GM21723 (cell line): ENCODE results near the gene SCARF2.
"Not testable (repeated sequence)": the region's sequence is repeated elsewhere in the genome, so short reads cannot be mapped to it uniquely, and the experiment has no call there.

Experiments
- ATAC-seq: cut with Tn5 transposase; IDR thresholded peaks from one replicate; pipeline ENCODE4 v1.9.1; 2021; ENCODE audit warnings: mild to moderate bottlenecking, moderate library complexity; ENCODE audit not compliant: unreplicated experiment

SCARF2 gene

DNA sequence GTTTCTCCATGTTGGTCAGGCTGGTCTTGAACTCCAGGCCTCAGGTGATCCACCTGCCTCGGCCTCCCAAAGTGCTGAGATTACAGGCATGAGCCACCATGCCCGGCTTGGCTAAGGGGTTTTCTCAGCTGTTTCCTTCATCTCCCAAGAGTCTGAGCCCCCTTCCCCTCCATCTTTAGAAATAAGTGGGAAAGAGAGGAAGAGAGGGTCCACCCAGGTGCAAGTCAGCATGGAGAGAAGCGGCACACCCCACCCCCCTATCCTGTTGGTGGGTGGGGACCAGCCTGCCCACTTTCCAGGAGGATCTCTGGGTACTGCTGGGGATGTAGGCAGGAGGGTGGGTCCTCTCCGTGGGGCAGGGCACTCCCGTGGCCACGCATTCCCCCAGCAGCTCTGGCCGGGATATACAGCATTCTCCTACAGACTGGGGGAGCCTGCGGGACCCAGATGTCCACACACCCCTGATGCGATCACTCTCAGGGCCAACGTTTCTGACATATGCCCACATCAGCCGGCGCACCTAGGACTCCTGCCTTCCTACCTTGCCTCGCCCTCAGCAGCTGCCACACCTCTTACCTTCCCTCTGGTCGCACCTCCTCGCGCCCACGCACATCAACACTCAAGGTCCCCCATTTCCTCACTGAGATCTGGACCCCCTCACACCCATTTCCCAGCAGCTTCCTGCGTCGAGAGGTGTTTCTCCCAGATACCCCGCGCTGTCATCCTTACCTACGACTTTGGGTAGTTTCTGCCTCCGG lies 8.9 kb downstream of the SCARF2 start:
- ATAC-seq = no peak

DNA sequence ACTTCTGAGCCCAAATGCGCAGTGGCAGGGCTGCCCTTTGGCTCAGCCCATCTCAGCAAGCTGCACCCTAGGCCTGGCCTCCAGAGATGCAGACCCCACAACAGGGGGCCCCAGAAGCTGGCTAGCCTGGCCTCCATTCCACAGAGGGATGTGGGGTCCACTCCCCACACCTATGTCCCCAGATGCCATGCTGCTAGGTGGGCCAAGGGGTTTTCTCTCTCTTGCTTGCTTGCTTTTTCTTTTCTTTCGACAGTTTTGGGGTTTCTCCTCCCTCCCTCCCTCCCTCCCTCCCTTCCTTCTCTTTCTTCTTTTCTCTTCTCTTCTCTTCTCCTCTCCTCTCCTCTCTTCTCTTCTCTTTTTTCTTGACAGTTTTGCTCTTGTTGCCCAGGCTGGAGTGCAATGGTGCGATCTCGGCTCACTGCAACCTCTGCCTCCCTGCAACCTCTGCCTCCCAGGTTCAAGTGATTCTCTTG lies 9.6 kb downstream of the SCARF2 start:
- ATAC-seq = no peak

DNA sequence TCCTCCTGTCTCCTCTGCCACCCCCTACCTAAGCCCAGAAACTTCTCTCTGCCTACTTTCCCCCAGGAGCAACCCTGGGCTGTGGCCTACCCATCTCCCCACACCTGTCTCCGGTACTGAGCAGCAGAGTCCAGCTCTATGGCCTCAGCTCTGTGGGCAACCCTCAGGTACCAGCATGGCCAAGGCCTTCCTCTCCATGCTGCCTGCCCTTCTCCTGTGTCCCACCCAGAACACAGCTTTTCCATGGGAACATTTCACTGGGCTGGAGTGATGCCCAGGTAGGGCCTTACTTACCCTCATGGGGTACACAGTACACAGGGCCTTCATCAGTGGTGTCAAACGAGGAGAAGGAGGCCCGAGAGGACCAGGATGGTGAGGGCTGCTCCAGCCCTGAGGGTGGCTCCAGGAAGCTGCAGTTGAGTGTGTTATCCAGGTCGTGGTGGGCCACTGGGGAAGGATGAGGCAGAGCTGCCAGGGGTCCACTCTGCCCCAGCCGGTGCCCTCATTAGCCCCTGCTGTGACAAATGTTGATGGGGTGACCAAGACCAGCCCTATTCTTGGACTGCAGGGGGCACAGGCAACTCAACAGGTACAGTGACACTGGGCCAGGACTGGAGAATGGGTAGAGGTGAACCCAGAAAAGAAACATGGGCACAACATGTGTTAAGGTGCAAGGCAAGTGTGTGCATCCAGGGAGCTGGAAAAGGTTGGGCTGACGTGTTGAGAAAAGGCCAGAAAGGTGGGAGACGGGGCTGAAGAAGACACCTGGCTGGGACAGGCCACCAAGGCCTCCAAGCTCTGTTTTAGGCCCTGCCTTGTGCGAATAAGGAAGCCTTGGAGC lies 10.3 kb downstream of the SCARF2 start:
- ATAC-seq = no peak

DNA sequence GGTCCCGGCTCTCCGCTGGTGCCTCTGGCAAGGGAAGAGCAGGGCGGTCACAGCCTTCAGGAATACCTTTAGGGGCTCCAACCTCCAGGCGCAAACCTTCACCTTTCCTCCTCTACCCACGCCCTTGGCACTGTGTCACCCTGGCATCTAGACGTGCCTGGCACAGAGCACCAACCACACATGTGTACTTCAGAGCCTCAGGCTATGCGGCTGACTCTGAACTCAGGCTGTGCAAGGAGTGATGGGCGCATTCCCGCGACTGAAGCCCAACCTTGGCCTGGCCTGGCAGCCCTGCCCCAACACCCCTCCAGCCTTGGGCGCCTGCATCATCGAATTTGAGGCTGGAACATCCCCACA lies 11.4 kb downstream of the SCARF2 start:
- no peak for ATAC-seq

DNA sequence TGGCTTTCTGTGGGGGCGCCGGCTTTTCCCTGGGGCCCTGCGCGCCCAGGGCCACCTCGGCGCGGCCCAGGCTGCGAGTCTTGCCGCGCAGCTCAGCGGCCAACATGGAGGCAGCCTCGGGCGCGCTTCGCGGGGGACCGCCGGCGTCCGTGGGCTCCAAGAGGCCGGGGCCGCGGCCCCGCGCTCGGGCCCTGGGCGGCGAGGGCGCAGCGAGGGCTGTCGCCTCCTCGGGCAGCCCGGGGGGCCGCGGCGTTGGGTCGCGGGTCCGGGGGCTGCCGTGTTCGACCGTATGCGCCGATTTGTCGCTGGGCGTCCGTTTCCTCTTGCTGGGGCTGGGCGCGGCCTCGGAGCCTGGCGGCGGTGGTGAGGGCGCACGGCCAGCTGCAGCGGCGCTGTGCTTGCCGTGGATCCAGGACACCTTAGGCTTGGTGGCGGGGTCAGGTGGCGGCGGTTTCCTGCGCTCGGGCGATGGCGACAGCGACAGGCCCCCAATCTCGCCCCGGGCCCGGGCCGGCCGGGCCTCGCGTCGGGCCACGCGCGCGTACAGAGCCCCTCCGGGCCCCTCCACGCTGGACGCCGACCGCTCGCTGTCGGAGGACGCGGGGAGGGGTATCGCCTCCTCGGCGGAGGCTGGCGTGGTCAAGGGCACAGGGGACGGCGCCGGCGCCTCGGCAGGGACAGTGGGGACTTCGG lies 11.9 kb downstream of the SCARF2 start:
- no peak for ATAC-seq

DNA sequence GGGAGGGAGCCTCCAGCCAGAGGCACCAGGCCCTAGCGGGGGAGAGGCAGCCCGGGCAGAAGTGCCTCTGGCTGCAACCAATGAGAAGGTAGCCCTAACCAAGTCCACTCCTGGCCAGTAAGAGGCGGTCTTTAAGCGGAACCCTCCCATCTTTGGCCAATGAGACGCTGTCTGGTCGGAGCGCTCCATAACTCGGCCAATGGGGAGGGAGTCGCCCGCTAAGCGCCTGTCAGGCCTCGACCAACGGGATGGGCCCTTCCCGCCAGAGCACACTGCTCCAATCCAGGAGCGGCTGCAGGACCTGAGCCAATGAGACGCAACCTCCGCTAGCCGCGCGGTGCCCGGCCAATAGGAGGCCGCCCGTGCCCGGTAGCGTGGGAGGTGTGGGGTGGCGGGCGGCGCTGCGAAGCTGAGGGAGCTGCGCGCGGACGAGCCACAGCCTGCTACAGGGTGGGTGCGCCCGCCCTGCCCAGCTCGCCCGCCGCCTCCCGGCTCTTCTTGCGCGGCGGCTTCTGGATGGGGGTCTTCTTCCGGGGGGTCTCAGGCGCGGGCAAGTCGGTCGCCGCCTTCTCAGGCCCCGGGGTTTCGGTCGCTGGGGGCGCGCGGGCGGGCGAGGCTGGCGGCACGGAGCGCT lies 12.6 kb downstream of the SCARF2 start:
- ATAC-seq = no peak

DNA sequence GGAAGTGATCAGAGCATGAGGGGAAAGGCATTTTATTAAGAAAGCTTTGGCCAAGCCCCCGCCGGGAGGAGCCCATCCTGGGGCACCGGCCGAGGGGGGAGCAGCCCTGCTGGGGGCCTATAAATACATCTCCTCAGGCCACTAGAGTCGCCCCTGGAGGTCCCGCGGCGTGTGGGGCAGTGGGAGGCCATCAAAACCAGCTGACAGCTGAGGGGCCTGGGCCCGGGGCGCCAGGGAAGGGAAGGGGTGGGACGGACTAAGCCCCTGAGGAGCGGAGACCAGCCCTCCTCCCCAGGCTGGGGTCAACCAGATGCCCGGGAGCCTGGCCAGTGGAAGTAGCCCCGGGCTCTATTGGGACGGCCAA lies 13.1 kb downstream of the SCARF2 start:
- no peak for ATAC-seq

DNA sequence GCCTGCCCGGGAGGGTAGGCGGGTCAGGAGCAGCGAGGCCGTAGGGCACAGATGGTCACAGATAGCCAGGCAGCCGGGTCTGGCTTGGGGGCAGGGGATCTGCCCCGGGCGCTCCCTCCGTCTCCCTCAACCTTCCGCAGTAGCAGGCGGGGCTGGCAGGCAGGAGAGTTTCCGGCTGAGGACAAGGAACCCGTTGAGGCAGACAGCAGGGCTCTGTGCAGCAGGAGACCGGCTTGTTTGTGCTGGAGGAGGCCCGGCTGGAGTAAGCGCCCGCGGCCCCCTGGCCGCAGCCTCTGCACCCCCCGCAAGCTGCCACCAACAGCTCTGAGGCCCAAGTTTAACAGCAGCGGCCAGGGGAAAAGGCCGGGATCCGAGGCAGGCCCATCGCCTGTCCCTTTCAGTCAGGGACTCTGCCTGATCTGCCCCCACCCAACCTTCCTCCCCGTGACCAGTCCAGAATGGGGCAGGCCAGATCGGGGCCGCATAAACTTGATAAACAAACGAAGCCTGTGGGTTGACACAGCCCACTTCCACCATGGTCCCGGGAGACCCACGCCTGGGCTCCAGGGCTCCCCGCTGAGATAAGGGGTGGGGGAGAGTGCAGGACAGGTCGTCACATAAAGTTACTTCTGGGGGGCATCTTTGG lies 13.6 kb downstream of the SCARF2 start:
- ATAC-seq = no peak

DNA sequence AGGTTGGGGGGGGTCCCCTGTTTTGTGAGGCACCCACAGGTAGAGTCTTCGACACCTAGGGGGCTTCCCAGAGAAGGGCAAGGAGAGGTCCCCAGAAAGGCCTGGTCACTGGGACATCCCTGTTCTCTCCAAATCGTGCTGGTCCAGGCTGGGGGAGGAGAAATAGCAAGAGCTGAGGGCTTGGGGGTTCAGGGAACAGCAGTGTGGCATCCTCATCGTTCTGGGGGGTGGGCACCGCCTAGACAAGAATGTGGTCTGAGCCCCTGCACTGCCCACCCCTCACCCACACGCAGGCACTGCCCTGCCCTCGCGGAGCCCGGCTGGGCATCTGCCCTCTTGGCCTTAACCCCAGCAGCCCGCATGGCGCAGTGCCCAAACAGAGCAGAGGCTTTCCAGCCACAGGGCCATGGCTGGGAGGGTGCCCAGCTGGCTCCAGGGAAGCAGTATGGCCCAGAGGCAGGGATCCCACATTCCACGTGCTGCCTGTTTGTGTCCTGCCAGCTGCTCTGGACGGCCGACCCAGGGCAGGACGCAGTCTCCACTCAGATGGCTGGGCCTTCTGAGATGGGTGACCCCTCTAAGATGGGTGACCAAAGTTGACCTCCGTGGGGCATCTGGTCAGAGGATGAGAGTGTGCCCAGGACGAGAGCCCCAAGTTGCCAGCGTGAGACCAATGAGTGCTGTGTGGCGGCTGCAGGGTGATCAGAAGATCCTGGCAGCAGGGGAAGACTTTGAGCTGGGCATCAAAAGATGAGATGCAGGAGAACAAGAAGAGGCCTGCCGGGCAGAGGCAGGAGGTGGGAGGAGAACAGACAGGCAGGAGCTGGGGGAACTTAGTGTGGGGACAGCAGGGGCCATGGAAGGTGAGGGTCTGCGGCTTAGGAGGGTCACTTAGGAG lies 14.4 kb downstream of the SCARF2 start:
- no peak for ATAC-seq

DNA sequence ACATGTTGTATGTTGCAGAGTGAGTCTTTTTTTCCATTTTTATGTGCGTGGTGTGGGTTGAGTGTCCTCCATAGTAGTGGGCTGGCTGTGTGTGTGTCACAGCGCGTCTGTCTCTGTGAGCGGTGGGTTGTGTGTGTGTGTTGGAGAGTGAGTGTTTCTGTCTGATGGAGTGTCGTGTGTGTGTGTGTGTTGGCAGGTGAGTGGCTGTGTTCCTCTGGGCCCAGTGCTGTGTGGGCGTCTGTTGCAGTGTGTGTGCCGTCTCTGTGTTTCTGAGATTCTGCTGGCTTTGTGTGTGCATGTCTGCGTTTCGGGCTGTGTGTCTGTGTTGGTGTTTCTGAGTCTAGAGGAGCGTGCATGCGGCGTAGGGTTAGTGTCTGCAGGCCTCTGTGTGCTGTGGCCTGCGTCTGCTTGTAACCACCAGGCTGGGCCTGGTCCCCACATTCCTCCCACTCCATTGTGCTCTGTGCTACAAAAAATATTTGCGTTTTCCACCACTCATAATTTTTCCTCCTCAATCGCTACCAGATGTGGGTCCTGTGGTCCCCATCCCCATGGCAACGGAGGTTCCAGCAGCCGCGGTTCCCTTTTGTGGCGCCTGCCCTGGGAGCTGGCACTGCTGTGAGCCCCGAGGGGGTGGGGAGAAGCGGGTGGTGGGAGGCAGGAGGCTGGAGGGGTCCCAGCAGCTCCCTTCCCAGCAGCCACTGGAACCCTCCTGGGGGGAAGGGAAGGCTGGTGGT lies 15.2 kb downstream of the SCARF2 start:
- no peak for ATAC-seq

DNA sequence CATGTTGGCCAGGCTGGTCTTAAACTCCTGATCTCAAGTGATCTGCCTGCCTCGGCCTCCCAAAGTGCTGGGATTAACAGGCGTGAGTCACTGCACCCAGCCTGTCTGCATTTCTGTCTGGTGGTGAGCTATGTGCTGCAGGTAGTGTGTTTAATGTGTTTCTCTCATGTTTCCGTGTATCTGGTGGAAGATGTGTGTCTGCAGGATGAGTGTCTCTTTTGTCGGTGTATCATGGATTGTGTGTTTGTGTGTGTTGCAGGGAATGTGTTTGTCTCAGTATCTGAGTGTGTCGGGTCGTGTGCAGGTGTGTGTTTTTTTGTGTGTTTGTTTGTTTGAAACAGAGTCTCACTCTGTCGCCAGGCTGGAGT lies 16.1 kb downstream of the SCARF2 start:
- no peak for ATAC-seq

DNA sequence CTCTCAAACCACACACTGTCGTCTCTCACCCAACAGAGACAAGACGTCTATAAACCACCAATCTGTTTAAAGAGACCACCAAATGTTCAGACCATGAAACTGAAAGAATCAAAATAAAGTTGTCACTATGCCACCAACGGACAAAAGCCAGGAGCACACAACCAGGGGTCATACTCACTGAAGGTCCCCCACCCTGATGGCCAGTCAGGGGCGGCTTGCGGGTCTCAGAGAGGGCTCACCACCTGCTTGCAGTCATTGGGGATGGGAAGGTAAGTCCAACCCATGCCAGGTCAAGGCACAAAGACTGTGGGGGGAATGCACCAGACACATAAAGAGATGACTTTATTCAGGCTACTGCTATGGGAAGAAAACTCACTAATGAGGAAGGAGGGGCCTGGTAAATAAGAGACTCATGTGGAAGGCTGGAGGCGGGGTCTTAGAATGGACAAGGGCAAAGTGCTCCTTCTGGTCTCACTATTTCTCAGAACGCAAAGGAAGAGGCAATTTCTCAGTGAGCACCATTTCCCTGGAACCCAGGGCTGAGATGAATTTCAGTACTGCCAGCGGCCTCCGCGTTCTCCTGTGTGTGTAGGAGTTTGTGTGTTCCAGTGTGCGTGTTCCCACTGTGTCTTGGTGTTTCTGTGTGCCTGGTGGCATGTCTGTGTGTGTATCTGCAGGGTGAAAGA lies 17.3 kb downstream of the SCARF2 start:
- ATAC-seq = no peak

DNA sequence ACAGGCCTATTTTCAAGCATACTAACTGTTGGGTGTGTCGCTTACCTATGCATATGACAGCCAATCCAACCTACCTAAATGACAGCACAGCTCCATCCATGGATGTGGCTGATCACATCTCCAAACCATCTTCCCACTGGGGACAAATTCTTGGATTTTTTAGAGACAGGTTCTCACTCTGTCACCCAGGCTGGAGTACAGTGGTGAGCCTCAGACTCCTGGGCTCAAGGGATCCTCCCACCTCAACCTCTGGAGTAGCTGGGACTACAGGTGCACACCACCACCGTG lies 18.0 kb downstream of the SCARF2 start:
- no peak for ATAC-seq

DNA sequence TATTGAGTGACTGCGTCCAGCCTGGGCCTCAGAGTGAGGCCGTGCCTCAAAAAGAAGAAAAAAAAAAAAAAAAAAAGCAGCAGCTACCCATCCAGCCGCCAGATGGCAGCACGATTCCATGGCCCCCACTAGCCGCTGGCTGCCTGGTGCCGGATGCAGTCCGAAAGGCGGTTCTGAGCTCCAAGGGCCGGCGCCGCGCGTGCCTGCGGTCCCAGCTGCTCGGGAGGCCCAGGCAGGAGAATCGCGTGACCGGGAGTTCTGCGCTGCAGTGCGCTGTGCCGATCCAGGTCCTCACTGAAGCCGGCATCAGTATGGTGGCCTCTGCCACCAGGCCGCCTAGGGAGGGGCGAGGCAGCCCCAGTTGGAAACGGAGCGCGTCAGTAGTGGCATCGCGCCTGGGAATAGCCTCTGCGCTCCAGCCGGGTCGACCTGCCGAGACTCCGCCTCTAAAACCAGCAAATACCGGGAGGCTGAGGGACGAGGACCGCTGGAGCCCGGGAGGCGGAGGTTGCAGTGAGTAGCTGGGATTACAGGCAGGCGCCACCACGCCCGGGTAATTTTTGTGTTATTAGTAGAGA lies 19.3 kb downstream of the SCARF2 start:
- no peak for ATAC-seq

DNA sequence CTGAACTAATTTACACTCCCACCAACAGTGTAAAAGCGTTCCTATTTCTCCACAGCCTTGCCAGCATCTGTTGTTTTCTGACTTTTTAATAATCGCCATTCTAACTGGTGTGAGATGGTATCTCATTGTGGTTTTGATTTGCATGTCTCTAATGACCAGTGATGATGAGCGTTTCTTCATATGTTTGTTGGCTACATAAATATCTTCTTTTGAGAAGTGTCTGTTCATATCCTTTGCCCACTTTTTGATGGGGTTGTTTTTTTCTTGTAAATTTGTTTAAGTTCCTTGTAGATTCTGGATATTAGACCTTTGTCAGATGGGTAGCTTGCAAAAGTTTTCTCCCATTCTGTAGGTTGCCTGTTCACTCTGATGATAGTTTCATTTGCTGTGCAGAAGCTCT lies 21.9 kb downstream of the SCARF2 start:
- not testable (repeated sequence) for ATAC-seq

DNA sequence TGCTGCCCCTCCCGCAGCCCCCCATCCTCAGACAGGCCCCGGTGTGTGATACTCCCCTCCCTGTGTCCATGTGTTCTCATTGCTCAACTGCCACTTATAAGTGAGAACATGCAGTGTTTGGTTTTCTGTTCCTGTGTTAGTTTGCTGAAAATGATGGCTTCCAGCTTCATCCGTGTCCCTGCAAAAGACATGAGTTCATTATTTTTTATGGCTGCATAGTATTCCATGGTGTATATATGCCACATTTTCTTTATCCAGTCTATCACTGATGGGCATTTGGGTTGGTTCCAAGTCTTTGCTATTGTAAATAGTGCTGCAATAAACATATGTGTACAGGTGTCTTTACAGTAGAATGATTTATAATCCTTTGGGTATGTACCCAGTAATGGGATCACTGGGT lies 22.4 kb downstream of the SCARF2 start:
- not testable (repeated sequence) for ATAC-seq

DNA sequence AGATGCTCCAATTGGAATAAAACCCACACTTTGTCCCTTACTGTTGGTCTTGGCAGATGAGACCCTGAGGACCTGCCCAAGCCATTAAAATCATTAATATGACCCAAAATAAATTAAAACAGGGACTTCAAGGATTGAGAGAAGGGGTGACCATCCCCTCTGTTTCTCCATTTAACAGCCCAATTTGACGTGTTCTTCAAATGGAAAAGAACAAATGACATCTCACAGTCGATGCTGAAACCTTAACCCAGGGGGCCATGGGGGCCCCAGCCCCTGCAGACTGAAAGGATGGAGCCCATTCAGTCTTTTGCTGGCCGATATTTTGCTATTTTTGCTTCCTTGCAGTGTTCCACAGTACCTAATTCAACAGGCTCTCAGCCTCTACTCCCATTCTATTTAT lies 23.2 kb downstream of the SCARF2 start:
- ATAC-seq = no peak

DNA sequence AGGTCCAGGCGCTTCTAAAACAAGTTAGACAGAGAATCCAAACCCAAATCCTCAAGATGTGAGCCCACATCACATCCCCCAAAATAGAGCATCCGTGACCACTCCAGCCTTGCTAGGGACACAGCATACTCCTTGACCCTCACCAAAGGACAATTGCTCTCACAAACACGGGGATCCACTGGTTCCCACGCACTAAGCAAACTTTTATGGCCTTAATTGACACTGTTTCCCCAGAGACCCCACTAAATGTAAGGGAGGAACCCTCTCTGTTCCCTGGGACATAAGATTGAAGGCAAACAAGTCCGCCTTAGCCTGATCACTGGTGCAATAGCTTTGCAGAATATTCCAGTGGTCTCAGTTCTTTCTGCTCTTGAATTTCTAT lies 23.6 kb downstream of the SCARF2 start:
- ATAC-seq = no peak
